T-helper 22 cell (primary cell): Measurements from ENCODE around the gene PDE4B.

Experiments used
- DNase-seq: peaks from one replicate; pipeline ENCODE4 v3.0.0-alpha.2; 2020; ENCODE audit warnings: low read depth

The PDE4B gene

GRCh38 chr1:66364578-66365391, 572.1 kb downstream of the PDE4B start:
- DNase-seq, result no peak

- DNase-seq, result no peak
These were observed 572.9 kb downstream of the PDE4B start for GRCh38 chr1:66365635-66366034.

GRCh38 chr1:66366634-66367033, 573.9 kb downstream of the PDE4B start:
- DNase-seq, result no peak

GRCh38 chr1:66367369-66367768, 574.7 kb downstream of the PDE4B start:
- no peak for DNase-seq

GRCh38 chr1:66368261-66368660, 575.6 kb downstream of the PDE4B start:
- DNase-seq, result no peak

GRCh38 chr1:66370462-66370971, 577.8 kb downstream of the PDE4B start:
- DNase-seq, result no peak

- no peak for DNase-seq
These were observed 578.7 kb downstream of the PDE4B start for GRCh38 chr1:66371233-66372005.

GRCh38 chr1:66372522-66373101, 579.9 kb downstream of the PDE4B start:
- no peak for DNase-seq

GRCh38 chr1:66373157-66373591, 580.5 kb downstream of the PDE4B start:
- no peak for DNase-seq

GRCh38 chr1:66374148-66374547, 581.5 kb downstream of the PDE4B start:
- no peak for DNase-seq

GRCh38 chr1:66374561-66375111, 581.9 kb downstream of the PDE4B start:
- DNase-seq, result no peak

- DNase-seq, result no peak
These were observed 582.4 kb downstream of the PDE4B start for GRCh38 chr1:66375125-66375524.

GRCh38 chr1:66380452-66381212, 587.9 kb downstream of the PDE4B start:
- no peak for DNase-seq

GRCh38 chr1:66381621-66382275, 589.1 kb downstream of the PDE4B start:
- no peak for DNase-seq

GRCh38 chr1:66383168-66383567, 590.5 kb downstream of the PDE4B start:
- no peak for DNase-seq

- no peak for DNase-seq
These were observed 590.9 kb downstream of the PDE4B start for GRCh38 chr1:66383611-66384010.

- no peak for DNase-seq
These were observed 591.7 kb downstream of the PDE4B start for GRCh38 chr1:66384258-66384921.

GRCh38 chr1:66386712-66387111, 594.0 kb downstream of the PDE4B start:
- DNase-seq, result no peak

GRCh38 chr1:66388913-66389312, 596.2 kb downstream of the PDE4B start:
- DNase-seq, result no peak

- DNase-seq, result no peak
These were observed 601.0 kb downstream of the PDE4B start for GRCh38 chr1:66393586-66394287.
